Airway epithelial cell (primary cell): Measurements from ENCODE around the gene SLC25A18. TPM values are rescaled to one million over a fixed set of nuclear protein-coding genes. Genes with fewer than 3 reads are reported as not detected.

ENCODE experiments used
- total RNA-seq: library from RNA; depleted of rRNA; stranded (reverse); fragments of >200 nt; gene quantifications from 2 replicates; pipeline ENCODE4 v1.2.3, GENCODE V29; 2015

The SLC25A18 gene, protein sequence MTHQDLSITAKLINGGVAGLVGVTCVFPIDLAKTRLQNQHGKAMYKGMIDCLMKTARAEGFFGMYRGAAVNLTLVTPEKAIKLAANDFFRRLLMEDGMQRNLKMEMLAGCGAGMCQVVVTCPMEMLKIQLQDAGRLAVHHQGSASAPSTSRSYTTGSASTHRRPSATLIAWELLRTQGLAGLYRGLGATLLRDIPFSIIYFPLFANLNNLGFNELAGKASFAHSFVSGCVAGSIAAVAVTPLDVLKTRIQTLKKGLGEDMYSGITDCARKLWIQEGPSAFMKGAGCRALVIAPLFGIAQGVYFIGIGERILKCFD
- 0.51 TPM in 1 of 2 replicates, not detected in the other for total RNA-seq

DNA sequence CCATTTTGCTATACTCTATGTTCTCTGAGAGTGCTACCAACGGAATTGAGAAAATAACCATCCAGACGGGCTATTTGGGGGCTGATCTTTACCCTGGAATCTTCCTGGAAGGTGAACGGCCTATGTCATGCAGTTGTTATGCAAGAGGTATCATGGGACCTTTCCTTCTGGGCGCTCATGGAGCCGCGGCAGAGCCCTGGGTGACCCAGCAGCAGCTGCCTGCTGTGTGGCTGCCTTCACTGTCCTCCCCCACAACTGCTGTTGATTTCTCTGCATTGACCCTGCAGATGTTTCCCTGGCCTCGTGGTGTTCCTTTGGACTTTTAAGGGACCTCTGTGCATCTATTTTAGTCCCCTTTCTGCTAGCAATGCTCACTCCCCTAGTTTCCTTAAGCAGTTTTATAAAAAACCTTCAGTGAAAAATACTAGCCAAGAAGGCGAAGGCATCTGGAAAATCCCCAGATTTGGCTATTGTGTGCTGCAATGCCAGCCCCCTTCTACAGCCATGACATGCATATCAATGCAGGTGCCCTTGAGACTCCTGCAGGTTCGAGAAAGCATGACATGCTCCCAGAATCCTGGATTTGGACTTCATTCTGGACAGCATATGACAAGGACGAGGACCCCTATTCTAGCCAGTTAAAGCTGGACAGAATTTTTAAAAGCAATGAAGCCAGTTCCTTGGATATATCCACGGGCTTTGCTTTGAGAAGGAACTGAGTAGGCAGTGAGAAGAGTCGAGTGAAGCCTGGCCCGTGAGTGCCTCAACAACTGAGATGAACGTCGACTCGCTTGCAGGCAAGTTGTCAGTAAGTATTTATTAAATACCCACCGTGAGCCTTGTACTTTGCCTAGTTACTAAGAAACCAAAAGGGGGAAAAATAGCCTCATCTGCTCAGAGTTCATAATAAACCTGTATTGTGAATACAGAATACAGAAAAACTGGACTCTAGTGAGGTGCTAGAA lies at the start of gene SLC25A18:
SLC25A18 (plus strand) TSS at position 593 of the 965 bp plus-strand sequence. CDS start 16,447 bp downstream, outside the sequence.

DNA sequence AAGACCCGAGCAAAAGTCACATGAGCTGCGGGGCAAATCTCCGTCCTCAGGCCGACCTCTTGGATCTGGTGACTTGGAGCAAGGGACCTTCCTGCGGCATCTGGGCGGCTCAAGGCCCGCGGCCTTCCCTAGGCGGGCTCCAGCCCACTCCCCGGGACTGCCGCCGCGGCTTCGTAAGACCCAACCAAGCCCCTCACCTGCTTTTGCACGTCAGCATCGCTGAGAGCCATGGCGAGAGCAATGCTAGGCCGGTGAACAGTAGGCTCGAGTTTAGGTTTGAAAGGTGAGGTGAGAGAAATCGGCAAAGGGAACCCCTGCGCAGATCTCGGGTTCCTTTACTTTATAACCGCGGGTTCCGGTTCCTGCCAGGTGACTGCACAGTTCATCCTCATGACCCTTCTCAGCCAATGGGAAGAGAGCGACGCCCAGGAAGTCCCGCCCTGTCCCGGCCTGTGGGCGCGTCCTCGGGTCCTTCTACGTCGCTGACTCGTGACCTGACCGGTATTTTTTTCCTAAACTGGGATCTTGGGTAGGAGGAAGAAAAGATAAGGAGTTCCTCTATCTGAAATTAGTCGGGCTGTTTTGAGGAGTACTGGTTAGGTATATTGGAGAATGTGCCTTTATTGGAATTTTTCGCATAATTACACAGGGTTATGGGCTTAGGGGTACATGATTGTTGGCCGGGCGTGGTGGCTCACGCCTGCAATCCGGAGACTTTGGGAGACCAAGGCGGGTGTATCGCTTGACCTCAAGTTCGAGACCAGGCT lies 65.3 kb downstream of the SLC25A18 start, which contains the start of gene ATP6V1E1:
ATP6V1E1 (minus strand) TSS at position 344 of the 767 bp plus-strand sequence; CDS start at position 230, 114 bp downstream.

DNA sequence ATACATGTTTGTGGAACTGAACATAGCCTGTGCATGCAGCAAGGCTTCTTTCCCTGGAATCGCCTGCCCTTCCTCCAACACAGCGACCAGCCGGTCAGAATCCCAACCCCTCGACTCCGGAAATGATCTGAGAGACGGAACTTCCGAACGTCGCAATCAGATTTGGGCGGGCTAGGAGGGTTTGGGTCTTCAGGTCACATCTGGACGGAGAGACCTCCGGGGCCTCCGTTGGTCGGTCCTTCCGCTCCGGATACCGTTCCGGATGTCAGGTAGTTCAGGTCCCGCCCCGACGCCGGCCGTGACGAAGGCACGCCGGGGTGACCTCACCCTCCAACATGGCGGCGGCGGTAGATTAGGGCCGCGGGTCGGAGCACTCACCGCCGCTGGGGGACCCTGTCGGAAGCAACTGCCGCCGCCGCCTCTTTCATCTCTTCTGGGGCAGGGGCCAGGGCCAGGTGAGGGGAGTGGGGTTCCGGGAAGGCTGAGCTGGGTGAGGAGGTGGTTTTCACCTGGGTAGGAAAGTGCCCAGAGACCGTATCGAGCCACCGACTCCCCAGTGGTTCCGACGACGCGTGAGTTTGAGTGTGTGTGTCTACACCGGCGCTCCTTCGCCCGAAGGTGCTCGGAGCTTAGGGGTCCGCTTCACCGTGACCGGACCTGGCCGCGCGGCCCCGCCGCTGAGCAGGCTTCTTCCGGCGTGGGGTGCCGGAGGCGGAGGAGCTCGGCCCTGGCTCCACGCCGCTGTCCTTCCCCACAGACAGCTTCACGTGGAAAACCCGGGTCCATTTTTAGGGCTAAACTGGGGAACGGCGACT lies 75.3 kb downstream of the SLC25A18 start, which contains the start of gene BCL2L13:
BCL2L13 (plus strand) TSS at position 326 of the 815 bp plus-strand sequence. CDS start 16,955 bp downstream, outside the sequence.

Other genes with a start within 250 kb of the SLC25A18 start
- 0.07 TPM in 1 of 2 replicates, not detected in the other for gene CECR2, start 194.0 kb upstream of the SLC25A18 start, total RNA-seq
- gene ATP6V1E1, start 65.3 kb downstream of the SLC25A18 start, total RNA-seq, result 86.4 and 87.5 TPM in 2 replicates
- gene BCL2L13, start 75.3 kb downstream of the SLC25A18 start, total RNA-seq, result 36.7 and 41.6 TPM in 2 replicates
- 28.4 and 53.2 TPM in 2 replicates for gene BID, start 211.0 kb downstream of the SLC25A18 start, total RNA-seq